ENCODE measurements around the gene PTPRJ. TPM values are rescaled to one million over a fixed set of nuclear protein-coding genes. Genes with fewer than 3 reads are reported as not detected.
"Not testable (repeated sequence)": the region's sequence is repeated elsewhere in the genome, so short reads cannot be mapped to it uniquely, and the experiment has no call there.

Gene PTPRJ
- total RNA-seq, 2 donors from 2014 or later = 23.6 to 26.5 TPM

- no peak for ATAC-seq
- no peak overlapping the region for H3K27ac Mint-ChIP-seq
- peaks cover 10 to 12% of the 10 kb centered on the region in 2 donors for H3K9me3 Mint-ChIP-seq
- no peak for DNase-seq (ENCODE audit: low spot score in 2 of 2)
- H3K36me3 Mint-ChIP-seq = peaks cover 10 to 17% of the 10 kb centered on the region in 2 donors
Observed at GRCh38 chr11:48116437-48117228, 136.3 kb downstream of the PTPRJ start.

GRCh38 chr11:48122246-48122645 lies 141.9 kb downstream of the PTPRJ start:
- ATAC-seq = no peak
- Mint-ChIP-seq H3K36me3 (peaks cover 7% of the 10 kb centered on the region in 2 donors), H3K27ac (no peak overlapping the region), H3K9me3 (no peaks in the 10 kb centered on the region)
- DNase-seq (ENCODE audit: low spot score in 2 of 2) = no peak

GRCh38 chr11:48122656-48123055 lies 142.3 kb downstream of the PTPRJ start:
- ATAC-seq (no peak), DNase-seq (ENCODE audit: low spot score in 2 of 2) (no peak)
- H3K9me3 Mint-ChIP-seq = no peaks in the 10 kb centered on the region
- H3K36me3 Mint-ChIP-seq = peaks cover 7 to 10% of the 10 kb centered on the region in 2 donors
- no peak overlapping the region for H3K27ac Mint-ChIP-seq

GRCh38 chr11:48123254-48123875 lies 143.0 kb downstream of the PTPRJ start:
- Mint-ChIP-seq H3K36me3 (peaks cover 7 to 16% of the 10 kb centered on the region in 2 donors), H3K9me3 (no peaks in the 10 kb centered on the region), H3K27ac (peak overlapping the region in 1 of 2 donors; percentile 16)
- DNase-seq (ENCODE audit: low spot score in 2 of 2) (no peak), ATAC-seq (no peak)

- ATAC-seq (no peak), DNase-seq (ENCODE audit: low spot score in 2 of 2) (no peak)
- H3K9me3 Mint-ChIP-seq = no peaks in the 10 kb centered on the region
- H3K27ac Mint-ChIP-seq = no peak overlapping the region
- H3K36me3 Mint-ChIP-seq = peaks cover 7 to 16% of the 10 kb centered on the region in 2 donors
Observed at GRCh38 chr11:48123934-48124755, 143.8 kb downstream of the PTPRJ start.

GRCh38 chr11:48124880-48125279 lies 144.5 kb downstream of the PTPRJ start:
- Mint-ChIP-seq H3K27ac (peak overlapping the region; percentile 1 to 84), H3K36me3 (peaks cover 7 to 16% of the 10 kb centered on the region in 2 donors), H3K9me3 (no peaks in the 10 kb centered on the region)
- DNase-seq (ENCODE audit: low spot score in 2 of 2) = no peak
- ATAC-seq = no peak

- Mint-ChIP-seq H3K36me3 (peaks cover 7 to 16% of the 10 kb centered on the region in 2 donors), H3K9me3 (no peaks in the 10 kb centered on the region), H3K27ac (peak overlapping the region in 1 of 2 donors; percentile 1)
- DNase-seq (ENCODE audit: low spot score in 2 of 2) (no peak), ATAC-seq (no peak)
Observed at GRCh38 chr11:48125866-48126265, 145.5 kb downstream of the PTPRJ start.

GRCh38 chr11:48127521-48128183 lies 147.3 kb downstream of the PTPRJ start:
- no peak overlapping the region for H3K27ac Mint-ChIP-seq
- DNase-seq (ENCODE audit: low spot score in 2 of 2) (no peak), ATAC-seq (no peak)
- no peaks in the 10 kb centered on the region for H3K9me3 Mint-ChIP-seq
- peaks cover 0 to 16% of the 10 kb centered on the region in 2 donors for H3K36me3 Mint-ChIP-seq

- DNase-seq (ENCODE audit: low spot score in 2 of 2) (no peak), ATAC-seq (no peak)
- Mint-ChIP-seq H3K36me3 (peaks cover 0 to 16% of the 10 kb centered on the region in 2 donors), H3K27ac (peak overlapping the region in 1 of 2 donors; percentile 59), H3K9me3 (no peaks in the 10 kb centered on the region)
Observed at GRCh38 chr11:48129697-48130395, 149.5 kb downstream of the PTPRJ start.

- DNase-seq (ENCODE audit: low spot score in 2 of 2) = no peak
- no peak for ATAC-seq
- H3K36me3 Mint-ChIP-seq = peaks cover 0 to 3% of the 10 kb centered on the region in 2 donors
- no peaks in the 10 kb centered on the region for H3K9me3 Mint-ChIP-seq
- no peak overlapping the region for H3K27ac Mint-ChIP-seq
Observed at GRCh38 chr11:48134221-48134922, 154.0 kb downstream of the PTPRJ start.

GRCh38 chr11:48138222-48138621 lies 157.9 kb downstream of the PTPRJ start:
- peaks cover 6 to 11% of the 10 kb centered on the region in 2 donors for H3K36me3 Mint-ChIP-seq
- ATAC-seq (no peak), DNase-seq (ENCODE audit: low spot score in 2 of 2) (no peak)
- H3K27ac Mint-ChIP-seq = peak overlapping the region in 1 of 2 donors; percentile 55
- H3K9me3 Mint-ChIP-seq = no peaks in the 10 kb centered on the region

- not testable (repeated sequence) for DNase-seq (ENCODE audit: low spot score in 2 of 2); H3K9me3 Mint-ChIP-seq; H3K27ac Mint-ChIP-seq; ATAC-seq
- H3K36me3 Mint-ChIP-seq = peaks cover 8 to 12% of the 10 kb centered on the region in 2 donors
Observed at GRCh38 chr11:48139896-48140295, 159.5 kb downstream of the PTPRJ start.

- Mint-ChIP-seq H3K36me3 (peaks cover 12 to 14% of the 10 kb centered on the region in 2 donors), H3K27ac (peak overlapping the region in 1 of 2 donors; percentile 82), H3K9me3 (no peaks in the 10 kb centered on the region)
- DNase-seq (ENCODE audit: low spot score in 2 of 2) (no peak), ATAC-seq (no peak)
Observed at GRCh38 chr11:48141475-48142122, 161.2 kb downstream of the PTPRJ start.

GRCh38 chr11:48142889-48143288 lies 162.5 kb downstream of the PTPRJ start:
- Mint-ChIP-seq H3K9me3 (no peaks in the 10 kb centered on the region), H3K36me3 (peaks cover 12 to 17% of the 10 kb centered on the region in 2 donors), H3K27ac (peak overlapping the region in 1 of 2 donors; percentile 72)
- DNase-seq (ENCODE audit: low spot score in 2 of 2) (no peak), ATAC-seq (peak in 1 of 2 donors; percentile 33)

GRCh38 chr11:48148749-48149148 lies 168.4 kb downstream of the PTPRJ start:
- no peak for DNase-seq (ENCODE audit: low spot score in 2 of 2)
- H3K9me3 Mint-ChIP-seq = peaks cover 16% of the 10 kb centered on the region in 2 donors
- no peak overlapping the region for H3K27ac Mint-ChIP-seq
- no peak for ATAC-seq
- peaks cover 30 to 45% of the 10 kb centered on the region in 2 donors for H3K36me3 Mint-ChIP-seq
